ENCODE measurements around the gene EMC1. TPM values are rescaled to one million over a fixed set of nuclear protein-coding genes. Genes with fewer than 3 reads are reported as not detected.
"Not testable (repeated sequence)": the region's sequence is repeated elsewhere in the genome, so short reads cannot be mapped to it uniquely, and the experiment has no call there.

The EMC1 gene
- total RNA-seq, 6 experiments from 2014 or later, result 18.6 to 32.7 (median 25.3) TPM

- TF ChIP-seq, protein P1, sequence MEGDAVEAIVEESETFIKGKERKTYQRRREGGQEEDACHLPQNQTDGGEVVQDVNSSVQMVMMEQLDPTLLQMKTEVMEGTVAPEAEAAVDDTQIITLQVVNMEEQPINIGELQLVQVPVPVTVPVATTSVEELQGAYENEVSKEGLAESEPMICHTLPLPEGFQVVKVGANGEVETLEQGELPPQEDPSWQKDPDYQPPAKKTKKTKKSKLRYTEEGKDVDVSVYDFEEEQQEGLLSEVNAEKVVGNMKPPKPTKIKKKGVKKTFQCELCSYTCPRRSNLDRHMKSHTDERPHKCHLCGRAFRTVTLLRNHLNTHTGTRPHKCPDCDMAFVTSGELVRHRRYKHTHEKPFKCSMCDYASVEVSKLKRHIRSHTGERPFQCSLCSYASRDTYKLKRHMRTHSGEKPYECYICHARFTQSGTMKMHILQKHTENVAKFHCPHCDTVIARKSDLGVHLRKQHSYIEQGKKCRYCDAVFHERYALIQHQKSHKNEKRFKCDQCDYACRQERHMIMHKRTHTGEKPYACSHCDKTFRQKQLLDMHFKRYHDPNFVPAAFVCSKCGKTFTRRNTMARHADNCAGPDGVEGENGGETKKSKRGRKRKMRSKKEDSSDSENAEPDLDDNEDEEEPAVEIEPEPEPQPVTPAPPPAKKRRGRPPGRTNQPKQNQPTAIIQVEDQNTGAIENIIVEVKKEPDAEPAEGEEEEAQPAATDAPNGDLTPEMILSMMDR (IDR thresholded peaks at IDR 0.05), result no peak
- H3K27me3 ChIP-seq, result no peaks in the 10 kb centered on the region
- 75% methylated on average over 1 of the region's 10 CpGs for WGBS (ENCODE audit: insufficient coverage, low coverage, low lambda C conversion rate, missing lambda C conversion rate)
- H3K27ac ChIP-seq, result no peak overlapping the region
- H3K36me3 ChIP-seq, result peaks cover 0 to 51% (median 22%) of the 10 kb centered on the region in 4 donors
- intact Hi-C loops (cut with DNase I), result no loop called here
- no peak overlapping the region for H3K4me3 ChIP-seq
- DNase-seq, result no peak
- no peaks in the 10 kb centered on the region for H3K9me3 ChIP-seq
- H3K4me1 ChIP-seq, result peaks cover 0 to under 1% (median 0%) of the 10 kb centered on the region in 4 donors
- ATAC-seq, result no peak
Measured at GRCh38 chr1:19258353-19258752, 7.0 kb upstream of the EMC1 start.

GRCh38 chr1:19257178-19257914 lies 6.0 kb upstream of the EMC1 start:
- Histone ChIP-seq H3K9me3 (no peaks in the 10 kb centered on the region), H3K4me1 (peaks cover 0 to 10% (median 5%) of the 10 kb centered on the region in 4 donors), H3K27ac (no peak overlapping the region), H3K36me3 (peaks cover 0 to 51% (median 22%) of the 10 kb centered on the region in 4 donors), H3K27me3 (no peaks in the 10 kb centered on the region), H3K4me3 (no peak overlapping the region)
- 55% methylated on average over 9 of the region's 15 CpGs for WGBS (ENCODE audit: insufficient coverage, low coverage, low lambda C conversion rate, missing lambda C conversion rate)
- ATAC-seq, result peak in 2 of 4 donors; percentile 4 to 16
- TF ChIP-seq, protein P1 (IDR thresholded peaks at IDR 0.05), result no peak
- intact Hi-C loops (cut with DNase I), result no loop called here
- peak in 1 of 3 donors; percentile 34 for DNase-seq

DNA sequence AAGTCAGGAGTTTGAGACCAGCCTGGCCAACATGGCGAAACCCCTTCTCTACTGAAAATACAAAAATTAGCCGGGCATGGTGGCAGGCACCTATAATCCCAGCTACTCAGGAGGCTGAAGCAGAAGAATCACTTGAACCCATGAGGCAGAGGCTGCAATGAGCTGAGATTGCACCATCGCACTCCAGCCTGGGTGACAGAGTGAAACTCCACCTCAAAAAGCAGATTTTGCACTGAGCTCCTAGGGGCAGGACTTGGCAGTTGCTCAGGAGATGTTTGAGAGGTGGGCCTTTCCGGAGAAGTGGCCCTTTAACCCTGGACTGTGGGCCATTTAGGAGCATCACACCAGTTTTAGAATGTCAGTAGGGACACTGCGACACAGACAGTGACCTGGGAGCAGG lies 5.0 kb upstream of the EMC1 start:
- no CpG with 5 or more reads among the region's 5 CpGs for WGBS (ENCODE audit: insufficient coverage, low coverage, low lambda C conversion rate, missing lambda C conversion rate)
- H3K4me3 ChIP-seq; intact Hi-C loops (cut with DNase I); H3K9me3 ChIP-seq; ATAC-seq; H3K27ac ChIP-seq; DNase-seq; H3K27me3 ChIP-seq: not testable (repeated sequence)
- Histone ChIP-seq H3K36me3 (peaks cover 0 to 42% (median 20%) of the 10 kb centered on the region in 4 donors), H3K4me1 (peaks cover 0 to 12% (median 5%) of the 10 kb centered on the region in 4 donors)

DNA sequence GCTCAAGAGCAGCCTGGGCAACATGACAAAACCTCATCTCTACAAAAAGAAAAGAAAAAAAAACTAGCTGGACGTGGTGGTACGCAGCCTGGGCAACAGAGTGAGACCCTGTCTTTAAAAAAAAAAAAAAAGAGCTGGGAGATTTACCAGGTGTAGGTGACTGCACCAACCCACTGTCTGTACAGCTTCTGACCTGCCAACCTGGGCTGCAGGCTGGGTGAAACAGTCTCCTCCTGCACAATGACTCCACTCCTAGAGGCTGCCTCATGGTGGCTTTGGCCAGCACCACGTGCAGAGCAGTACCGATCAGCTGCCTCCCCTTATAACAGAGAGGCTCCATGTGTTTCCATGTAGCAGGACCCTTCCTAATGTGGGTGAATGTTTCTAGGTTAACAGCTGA lies 4.0 kb upstream of the EMC1 start:
- intact Hi-C loops (cut with DNase I), result no loop called here
- no peak overlapping the region for H3K27ac ChIP-seq
- no peak for DNase-seq
- ATAC-seq, result no peak
- peaks cover 0 to 18% (median 6%) of the 10 kb centered on the region in 4 donors for H3K4me1 ChIP-seq
- no peaks in the 10 kb centered on the region for H3K9me3 ChIP-seq
- no peak overlapping the region for H3K4me3 ChIP-seq
- WGBS (ENCODE audit: insufficient coverage, low coverage, low lambda C conversion rate, missing lambda C conversion rate), result 100% methylated on average over 2 of the region's 4 CpGs
- no peak for TF ChIP-seq POLR2A (IDR thresholded peaks at IDR 0.05)
- TF ChIP-seq, protein P1 (IDR thresholded peaks at IDR 0.05), result no peak
- H3K36me3 ChIP-seq, result peaks cover 0 to 33% (median 19%) of the 10 kb centered on the region in 4 donors
- no peaks in the 10 kb centered on the region for H3K27me3 ChIP-seq

DNA sequence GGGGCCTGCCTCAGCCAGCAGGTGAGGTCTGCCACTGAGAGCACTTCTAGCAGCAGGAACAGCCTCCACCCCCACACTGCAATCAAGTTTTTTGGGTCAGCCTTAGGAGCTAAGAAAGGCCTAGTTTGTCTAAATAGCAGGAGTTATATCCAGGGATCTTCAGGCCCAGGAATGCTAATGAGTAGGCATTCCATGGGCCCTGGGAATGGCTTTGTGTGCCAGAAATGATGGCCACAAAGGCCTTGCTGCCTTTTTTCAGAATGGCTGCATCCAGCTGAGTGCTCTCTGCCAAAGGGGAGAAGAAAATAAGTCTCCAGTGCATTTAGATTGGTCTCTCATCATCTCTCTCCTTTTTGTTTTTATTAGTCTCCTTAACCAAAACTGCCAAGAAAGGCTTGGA lies 3.1 kb upstream of the EMC1 start:
- H3K36me3 ChIP-seq, result peaks cover 0 to 25% (median 14%) of the 10 kb centered on the region in 4 donors
- TF ChIP-seq, protein P1 (IDR thresholded peaks at IDR 0.05), result no peak
- no peak for TF ChIP-seq POLR2A (IDR thresholded peaks at IDR 0.05)
- H3K27me3 ChIP-seq, result no peaks in the 10 kb centered on the region
- no peaks in the 10 kb centered on the region for H3K9me3 ChIP-seq
- intact Hi-C loops (cut with DNase I), result no loop called here
- DNase-seq (no peak), ATAC-seq (no peak)
- H3K4me1 ChIP-seq, result peaks cover 0 to 18% (median 6%) of the 10 kb centered on the region in 4 donors
- no peak overlapping the region for H3K27ac ChIP-seq
- no peak overlapping the region for H3K4me3 ChIP-seq
